ENCODE data around the gene S1PR4. TPM values are rescaled to one million over a fixed set of nuclear protein-coding genes. Genes with fewer than 3 reads are reported as not detected.
"Not testable (repeated sequence)": the region's sequence is repeated elsewhere in the genome, so short reads cannot be mapped to it uniquely, and the experiment has no call there.

The S1PR4 gene
- total RNA-seq, 1 donor from 2014 or later, result 236 TPM

GRCh38 chr19:3176715-3177501 is 1.7 kb upstream of the S1PR4 start:
- intact Hi-C loops (cut with micrococcal nuclease), result loop anchor here (5.0 kb wide), 1 partner anchor 40 kb away; the partner anchor contains the start of gene GNA15

- intact Hi-C loops (cut with micrococcal nuclease), result loop anchor here (2.0 to 5.0 kb wide), 2 partner anchors 24 to 42 kb away; partner anchors contain the start of gene GNA15
Measured at GRCh38 chr19:3178973-3179738, 587 bp downstream of the S1PR4 start.

- intact Hi-C loops (cut with micrococcal nuclease), result loop anchor here (2.0 to 5.0 kb wide), 2 partner anchors 25 to 43 kb away; partner anchors contain the start of gene GNA15
Measured at GRCh38 chr19:3179739-3180293, 1.2 kb downstream of the S1PR4 start.

- intact Hi-C loops (cut with micrococcal nuclease), result loop anchor here (2.0 kb wide), 2 partner anchors 123 to 401 kb away; partner anchors contain the start of gene SGTA
Measured at GRCh38 chr19:3183721-3184641, 5.4 kb downstream of the S1PR4 start.

- intact Hi-C loops (cut with micrococcal nuclease), result loop anchor here (1.0 to 5.0 kb wide), 5 partner anchors 124 to 402 kb away; partner anchors contain the start of gene SGTA
Measured at GRCh38 chr19:3184847-3185460, 6.4 kb downstream of the S1PR4 start.

GRCh38 chr19:3185461-3186159 is 7.0 kb downstream of the S1PR4 start, which contains the start of gene NCLN:
NCLN (plus strand) TSS chr19:3185930; CDS start chr19:3186031, 101 bp downstream.
- intact Hi-C loops (cut with micrococcal nuclease), result loop anchor here (1.0 to 5.0 kb wide), 5 partner anchors 125 to 403 kb away; partner anchors contain the start of gene SGTA

GRCh38 chr19:3186160-3186688 is 7.7 kb downstream of the S1PR4 start:
- intact Hi-C loops (cut with micrococcal nuclease), result loop anchor here (5.0 kb wide), 1 partner anchor 234 kb away; no protein-coding TSS in a partner anchor

GRCh38 chr19:3186891-3187661 is 8.5 kb downstream of the S1PR4 start:
- intact Hi-C loops (cut with micrococcal nuclease), result loop anchor here (5.0 kb wide), 1 partner anchor 235 kb away; no protein-coding TSS in a partner anchor

- intact Hi-C loops (cut with micrococcal nuclease), result loop anchor here (5.0 kb wide), 1 partner anchor 236 kb away; no protein-coding TSS in a partner anchor
Measured at GRCh38 chr19:3187662-3188511, 9.3 kb downstream of the S1PR4 start.

- intact Hi-C loops (cut with micrococcal nuclease), result loop anchor here (5.0 kb wide), 1 partner anchor 237 kb away; no protein-coding TSS in a partner anchor
Measured at GRCh38 chr19:3188627-3189596, 10.3 kb downstream of the S1PR4 start.

GRCh38 chr19:3189702-3190469 is 11.3 kb downstream of the S1PR4 start:
- intact Hi-C loops (cut with micrococcal nuclease), result loop anchor here (5.0 kb wide), 1 partner anchor 238 kb away; no protein-coding TSS in a partner anchor

- intact Hi-C loops (cut with micrococcal nuclease), result no loop called here
Measured at GRCh38 chr19:3190470-3190770, 11.9 kb downstream of the S1PR4 start.

- intact Hi-C loops (cut with micrococcal nuclease), result no loop called here
Measured at GRCh38 chr19:3190921-3191805, 12.6 kb downstream of the S1PR4 start.

- intact Hi-C loops (cut with micrococcal nuclease), result not testable (repeated sequence)
Measured at GRCh38 chr19:3191806-3192104, 13.2 kb downstream of the S1PR4 start.

All from T-helper 2 cell treated with Interferon-gamma antibody and Interleukin-4, amounts not matched to agents 100 ng/mL and 5 ng/mL, for 36 hours (primary cell).